ENCODE measurements around the gene MPEG1.

GRCh38 chr11:59179121-59179520, 33.6 kb downstream of the MPEG1 start:
- TF ChIP-seq EZH2phosphoT487 (IDR thresholded peaks at IDR 0.05; ENCODE audit: borderline replicate concordance, low read length) (no peak), EZH2 (IDR thresholded peaks at IDR 0.05; ENCODE audit: low read length, unreplicated experiment) (no peak)
- TF ChIP-seq, protein P1, sequence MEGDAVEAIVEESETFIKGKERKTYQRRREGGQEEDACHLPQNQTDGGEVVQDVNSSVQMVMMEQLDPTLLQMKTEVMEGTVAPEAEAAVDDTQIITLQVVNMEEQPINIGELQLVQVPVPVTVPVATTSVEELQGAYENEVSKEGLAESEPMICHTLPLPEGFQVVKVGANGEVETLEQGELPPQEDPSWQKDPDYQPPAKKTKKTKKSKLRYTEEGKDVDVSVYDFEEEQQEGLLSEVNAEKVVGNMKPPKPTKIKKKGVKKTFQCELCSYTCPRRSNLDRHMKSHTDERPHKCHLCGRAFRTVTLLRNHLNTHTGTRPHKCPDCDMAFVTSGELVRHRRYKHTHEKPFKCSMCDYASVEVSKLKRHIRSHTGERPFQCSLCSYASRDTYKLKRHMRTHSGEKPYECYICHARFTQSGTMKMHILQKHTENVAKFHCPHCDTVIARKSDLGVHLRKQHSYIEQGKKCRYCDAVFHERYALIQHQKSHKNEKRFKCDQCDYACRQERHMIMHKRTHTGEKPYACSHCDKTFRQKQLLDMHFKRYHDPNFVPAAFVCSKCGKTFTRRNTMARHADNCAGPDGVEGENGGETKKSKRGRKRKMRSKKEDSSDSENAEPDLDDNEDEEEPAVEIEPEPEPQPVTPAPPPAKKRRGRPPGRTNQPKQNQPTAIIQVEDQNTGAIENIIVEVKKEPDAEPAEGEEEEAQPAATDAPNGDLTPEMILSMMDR (conservative IDR thresholded peaks at IDR 0.05; ENCODE audit: low read depth, low read length), result no peak

All from PC-3 (cell line).